SH-SY5Y (cell line): ENCODE results near the gene HSF2.

Experiments used
- GATA2 ChIP-seq: IDR thresholded peaks from 2 replicates; pipeline ENCODE4 v1.6.1; 2011; ENCODE audit warnings: mild to moderate bottlenecking, low read depth, low read length
- GATA3 ChIP-seq: IDR thresholded peaks from 2 replicates; pipeline ENCODE4 v1.6.1; 2011; ENCODE audit warnings: low read depth, mild to moderate bottlenecking, low read length, moderate library complexity

DNA sequence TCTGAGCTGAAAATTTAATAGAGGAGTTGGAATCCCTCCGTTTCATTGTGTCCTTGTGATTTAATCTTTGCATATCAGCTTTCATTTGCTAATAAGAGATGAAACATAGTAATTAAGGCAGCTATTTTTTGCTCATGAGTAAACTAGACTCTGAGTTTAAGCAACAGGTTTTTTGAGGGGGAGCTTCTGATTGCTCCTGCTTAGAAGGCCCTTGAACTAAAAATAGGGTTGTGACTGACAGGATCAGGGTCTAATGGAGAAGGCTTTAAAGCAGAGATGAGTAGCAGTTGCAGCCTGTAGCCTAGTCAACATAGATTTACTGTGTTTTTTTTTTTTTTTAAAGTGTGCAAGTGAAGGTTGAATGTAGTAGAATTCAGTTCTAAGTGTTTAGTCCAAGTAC, 17.4 kb downstream of the HSF2 start:
- TF ChIP-seq GATA3, result no peak
- no peak for TF ChIP-seq GATA2
